Esophagus muscularis mucosa (tissue), 4 donors: Measurements from ENCODE around the gene APOB. TPM values are rescaled to one million over a fixed set of nuclear protein-coding genes. Genes with fewer than 3 reads are reported as not detected.

Experiments
- DNase-seq: peaks from one replicate; pipeline ENCODE4 v3.0.0-alpha.2; 2017; ENCODE audit errors: extremely low spot score
- H3K27ac ChIP-seq, 4 donors: fragments of 200-600 bp; sonication (generic); replicated peaks in 1 of 4; 1 replicate in 3 of 4; 2 replicates in 1 of 4; pipeline ENCODE4 v1.5.1; 2016 to 2019; ENCODE audit warnings: mild to moderate bottlenecking in 1 of 4
- H3K27me3 ChIP-seq, 4 donors: fragments of 200-600 bp; sonication (generic); one replicate each; pipeline versions ENCODE4 v1.5.1 to v1.6.0; 2016 to 2019
- H3K36me3 ChIP-seq, 4 donors: fragments of 200-600 bp; sonication (generic); one replicate each; pipeline ENCODE4 v1.5.1; 2016 to 2019
- H3K4me1 ChIP-seq, 4 donors: fragments of 200-600 bp; sonication (generic); one replicate each; pipeline ENCODE4 v1.5.1; 2016 to 2019
- H3K4me3 ChIP-seq, 4 donors: fragments of 200-600 bp; sonication (generic); 1 replicate in 2 of 4; 2 replicates in 2 of 4; pipeline ENCODE4 v1.5.1; 2016 to 2019; ENCODE audit warnings: mild to moderate bottlenecking in 4 of 4, moderate library complexity in 1 of 4
- H3K9me3 ChIP-seq, 4 donors: fragments of 200-600 bp; sonication (generic); 1 replicate in 3 of 4; 2 replicates in 1 of 4; pipeline ENCODE4 v1.5.1; 2016 to 2019
- CTCF ChIP-seq, 3 experiments: fragments of 200-600 bp in 2 of 3; fragments of 450-650 bp in 1 of 3; sonication (generic) in 2 of 3; IDR thresholded peaks; one replicate each; pipeline ENCODE4 v1.5.1; 2017 to 2019; ENCODE audit warnings: antibody characterized with exemption in 3 of 3, mild to moderate bottlenecking in 2 of 3, moderate library complexity in 1 of 3
- EP300 ChIP-seq: sonication (generic); formaldehyde crosslinking; IDR thresholded peaks from one replicate; pipeline ENCODE4 v1.6.1; 2017; ENCODE audit warnings: antibody characterized with exemption
- POLR2A ChIP-seq: fragments of 450-650 bp; IDR thresholded peaks from one replicate; pipeline ENCODE4 v1.6.1; 2017; ENCODE audit warnings: antibody characterized with exemption, moderate library complexity, mild to moderate bottlenecking, low read depth
- POLR2AphosphoS5 ChIP-seq, 2 donors: sonication (generic); formaldehyde crosslinking; IDR thresholded peaks; one replicate each; pipeline ENCODE4 v1.6.1; 2017; ENCODE audit warnings: antibody characterized with exemption in 2 of 2
- WGBS: methylation state at CpG from one replicate; pipeline ENCODE4 v1.1.5; 2018; 5-methylcytosine and 5-hydroxymethylcytosine counted together
- intact Hi-C: fragments of 100-400 bp; cut with DNase I; formaldehyde crosslinking; loops from one replicate; pipeline ENCODE4 v1.15.1; 2023
- total RNA-seq, 4 donors: library from RNA; depleted of rRNA; stranded (reverse); fragments of >200 nt; gene quantifications; one replicate each; pipeline versions ENCODE4 v1.1.0 to v1.2.1, GENCODE V29; 2016

The APOB gene
- total RNA-seq, 4 donors from 2014 or later: 0.83 to 4.4 (median 2.0) TPM

GRCh38 chr2:20957788-20958525 lies 85.9 kb downstream of the APOB start:
- Histone ChIP-seq H3K4me1 (peaks cover 0 to 16% (median 13%) of the 10 kb centered on the region in 4 donors), H3K4me3 (no peak overlapping the region), H3K9me3 (no peaks in the 10 kb centered on the region), H3K27me3 (peaks cover 0 to 11% (median 0%) of the 10 kb centered on the region in 4 donors), H3K27ac (no peak overlapping the region), H3K36me3 (no peaks in the 10 kb centered on the region)
- no peak for TF ChIP-seq POLR2AphosphoS5 (IDR thresholded peaks at IDR 0.05)
- no peak for TF ChIP-seq EP300
- TF ChIP-seq CTCF (IDR thresholded peaks at IDR 0.05): no peak
- no peak for TF ChIP-seq POLR2A
- 59% methylated on average over 13 of the region's 21 CpGs for WGBS
- intact Hi-C loops: no loop called here
- DNase-seq: no peak

- Histone ChIP-seq H3K36me3 (no peaks in the 10 kb centered on the region), H3K27ac (no peak overlapping the region), H3K9me3 (no peaks in the 10 kb centered on the region), H3K4me3 (no peak overlapping the region), H3K4me1 (no peaks in the 10 kb centered on the region), H3K27me3 (peaks cover 0 to 9% (median 0%) of the 10 kb centered on the region in 4 donors)
- intact Hi-C loops: no loop called here
- TF ChIP-seq POLR2AphosphoS5 (IDR thresholded peaks at IDR 0.05) (no peak), CTCF (IDR thresholded peaks at IDR 0.05) (no peak), POLR2A (no peak), EP300 (no peak)
- 60% methylated on average over 8 of the region's 10 CpGs for WGBS
- DNase-seq: no peak
Observed at GRCh38 chr2:20955277-20956026, 88.4 kb downstream of the APOB start.

- no peak overlapping the region for H3K27ac ChIP-seq
- WGBS: 72% methylated on average over 10 of the region's 10 CpGs
- H3K4me1 ChIP-seq: no peaks in the 10 kb centered on the region
- H3K36me3 ChIP-seq: no peaks in the 10 kb centered on the region
- no peak overlapping the region for H3K4me3 ChIP-seq
- no peak for TF ChIP-seq POLR2A
- TF ChIP-seq EP300: no peak
- TF ChIP-seq CTCF (IDR thresholded peaks at IDR 0.05): no peak
- TF ChIP-seq POLR2AphosphoS5 (IDR thresholded peaks at IDR 0.05): no peak
- DNase-seq: no peak
- intact Hi-C loops: no loop called here
- H3K27me3 ChIP-seq: peaks cover 0 to 6% (median 0%) of the 10 kb centered on the region in 4 donors
- no peaks in the 10 kb centered on the region for H3K9me3 ChIP-seq
Observed at GRCh38 chr2:20953146-20953824, 90.6 kb downstream of the APOB start.

Other genes starting within 250 kb of the APOB start
- gene LDAH, start 221.0 kb downstream of the APOB start, total RNA-seq: 10 to 100 TPM in 3 of 4 donors, 1 to 10 TPM in 1; 7.9 to 13.7 (median 11.9) TPM
- gene TDRD15, start 79.9 kb upstream of the APOB start, total RNA-seq: under 1 TPM in 1 of 4 donors, not detected in 3; 0.63 TPM